H1 (cell line): ENCODE measurements around the gene CDC5L. TPM values are rescaled to one million over a fixed set of nuclear protein-coding genes. Genes with fewer than 3 reads are reported as not detected.

Source experiments
- CTCF ChIA-PET: fragments of 300-600 bp; sonication (Branson Sonifier 250); formaldehyde crosslinking; loops from one replicate; lab custom pipeline; 2021; ENCODE audit not compliant: partially characterized antibody; lab: Charles Lee
- POLR2A ChIA-PET: fragments of 300-600 bp; sonication (Branson Sonifier 250); formaldehyde crosslinking; loops from one replicate; lab custom pipeline; 2021; ENCODE audit warnings: inconsistent platforms; ENCODE audit not compliant: partially characterized antibody; lab: Charles Lee
- DNase-seq, 2 experiments: peaks; one replicate each; pipeline versions ENCODE4 v3.0.0 to v3.0.0-alpha.2; 2010 to 2022; ENCODE audit warnings: low spot score in 2 of 2, low read depth in 1 of 2, mixed read lengths in 1 of 2
- FAIRE-seq: peaks from 2 replicates; lab custom pipeline; 2011; peaks lifted over from hg19 to GRCh38; lab: Jason Lieb, UNC
- H2AFZ ChIP-seq: 2 replicates; pipeline ENCODE4 v1.8.1; 2012; ENCODE audit warnings: low read length, inconsistent platforms
- H2AK5ac ChIP-seq: 2 replicates; pipeline ENCODE4 v1.6.1; 2013; ENCODE audit warnings: low read depth, low read length
- H2BK120ac ChIP-seq: replicated peaks from 2 replicates; pipeline ENCODE3; 2013; ENCODE audit warnings: low read depth, low read length, inconsistent platforms
- H2BK12ac ChIP-seq: 2 replicates; pipeline ENCODE4 v1.6.1; 2013; ENCODE audit warnings: low read depth, low read length
- H2BK15ac ChIP-seq: 2 replicates; pipeline ENCODE4 v1.6.1; 2013; ENCODE audit warnings: low read length
- H2BK20ac ChIP-seq: 2 replicates; pipeline ENCODE4 v1.6.1; 2013; ENCODE audit warnings: low read length
- H2BK5ac ChIP-seq: 2 replicates; pipeline ENCODE4 v1.6.1; 2013; ENCODE audit warnings: low read depth, low read length
- H3K14ac ChIP-seq: 2 replicates; pipeline ENCODE4 v1.6.1; 2013; ENCODE audit warnings: inconsistent platforms; ENCODE audit not compliant: insufficient read length
- H3K18ac ChIP-seq: 2 replicates; pipeline ENCODE4 v1.6.1; 2013; ENCODE audit warnings: low read length; ENCODE audit errors: extremely low read depth
- H3K23ac ChIP-seq: 2 replicates; pipeline ENCODE4 v1.6.1; 2013; ENCODE audit warnings: inconsistent platforms; ENCODE audit not compliant: insufficient read length
- H3K23me2 ChIP-seq: 2 replicates; pipeline ENCODE4 v1.6.1; 2013; ENCODE audit warnings: low read depth, low read length
- H3K27ac ChIP-seq: 2 replicates; pipeline ENCODE4 v1.6.1; 2011; ENCODE audit warnings: low read depth, low read length, inconsistent platforms
- H3K27me3 ChIP-seq, 4 experiments: replicated peaks in 1 of 4; 1 replicate in 1 of 4; 2 replicates in 3 of 4; pipeline versions ENCODE4 v1.6.1 to v1.8.1; 2011 to 2013; ENCODE audit warnings: low read length in 3 of 4, mild to moderate bottlenecking in 3 of 4, inconsistent platforms in 2 of 4, mixed read lengths in 2 of 4, moderate library complexity in 1 of 4; ENCODE audit not compliant: control insufficient read depth in 3 of 4, insufficient read depth in 3 of 4; ENCODE audit errors: extremely low read depth in 1 of 4
- H3K36me3 ChIP-seq, 4 experiments: 2 replicates each; pipeline versions ENCODE4 v1.6.1 to v1.8.1; 2011 to 2013; ENCODE audit warnings: mild to moderate bottlenecking in 4 of 4, low read length in 3 of 4, moderate library complexity in 2 of 4, control low read depth in 1 of 4, inconsistent platforms in 1 of 4; ENCODE audit not compliant: insufficient read depth in 4 of 4, control insufficient read depth in 2 of 4
- H3K4ac ChIP-seq: replicated peaks from 2 replicates; pipeline ENCODE3; 2013; ENCODE audit warnings: low read length, low read depth, mixed read lengths, inconsistent platforms; ENCODE audit not compliant: insufficient read length
- H3K4me1 ChIP-seq, 4 experiments: replicated peaks in 1 of 4; 1 replicate in 1 of 4; 2 replicates in 3 of 4; pipeline versions ENCODE4 v1.6.1 to v1.8.1; 2011 to 2013; ENCODE audit warnings: low read length in 3 of 4, inconsistent platforms in 2 of 4, mixed read lengths in 1 of 4; ENCODE audit not compliant: insufficient read depth in 4 of 4, control insufficient read depth in 3 of 4
- H3K4me2 ChIP-seq, 2 experiments: 2 replicates each; pipeline versions ENCODE4 v1.6.1 to v1.8.1; 2011 to 2013; ENCODE audit warnings: low read depth in 2 of 2, low read length in 2 of 2, control low read depth in 1 of 2, inconsistent platforms in 1 of 2, mild to moderate bottlenecking in 1 of 2; ENCODE audit not compliant: insufficient read depth in 1 of 2
- H3K4me3 ChIP-seq, 4 experiments: fragments of 200-600, 300-600 bp in 1 of 4; sonication (generic), shearing (Covaris generic), sonication (Bioruptor Twin) in 1 of 4; 2 replicates each; pipeline versions ENCODE4 v1.5.1 to v1.8.1; 2011 to 2016; ENCODE audit warnings: low read length in 4 of 4, low read depth in 3 of 4, control low read depth in 2 of 4, inconsistent platforms in 2 of 4, mild to moderate bottlenecking in 2 of 4, mixed read lengths in 1 of 4, moderate library complexity in 1 of 4; ENCODE audit not compliant: insufficient read depth in 2 of 4; ENCODE audit errors: extremely low read depth in 1 of 4
- H3K56ac ChIP-seq: replicated peaks from 2 replicates; pipeline ENCODE3; 2013; ENCODE audit warnings: low read depth, mild to moderate bottlenecking, mixed read lengths, low read length, inconsistent platforms; ENCODE audit not compliant: insufficient read length
- H3K79me1 ChIP-seq: 2 replicates; pipeline ENCODE4 v1.6.1; 2013; ENCODE audit warnings: low read depth, low read length, control low read depth
- H3K79me2 ChIP-seq, 2 experiments: 2 replicates each; pipeline versions ENCODE4 v1.6.1 to v1.8.1; 2012 to 2013; ENCODE audit warnings: low read length in 2 of 2, mild to moderate bottlenecking in 2 of 2, inconsistent platforms in 1 of 2; ENCODE audit not compliant: insufficient read depth in 2 of 2, control insufficient read depth in 1 of 2
- H3K9ac ChIP-seq, 4 experiments: replicated peaks in 1 of 4; 1 replicate in 1 of 4; 2 replicates in 3 of 4; pipeline versions ENCODE4 v1.6.1 to v1.8.1; 2011 to 2013; ENCODE audit warnings: low read depth in 3 of 4, low read length in 3 of 4, control low read depth in 2 of 4, mild to moderate bottlenecking in 2 of 4, moderate library complexity in 2 of 4, inconsistent platforms in 1 of 4; ENCODE audit errors: extremely low read depth in 1 of 4
- H3K9me3 ChIP-seq, 2 experiments: 2 replicates each; pipeline versions ENCODE4 v1.6.1 to v1.8.1; 2012 to 2013; ENCODE audit warnings: mild to moderate bottlenecking in 2 of 2, moderate library complexity in 2 of 2, control low read depth in 1 of 2, inconsistent platforms in 1 of 2, low read depth in 1 of 2, low read length in 1 of 2, mixed read lengths in 1 of 2; ENCODE audit not compliant: insufficient read depth in 2 of 2
- H4K20me1 ChIP-seq, 2 experiments: replicated peaks in 1 of 2; 2 replicates each; pipeline versions ENCODE3 to v1.8.1; 2011 to 2013; ENCODE audit warnings: inconsistent platforms in 2 of 2, low read length in 2 of 2, mild to moderate bottlenecking in 1 of 2; ENCODE audit not compliant: insufficient read depth in 2 of 2, control insufficient read depth in 1 of 2
- H4K5ac ChIP-seq: 2 replicates; pipeline ENCODE4 v1.6.1; 2013; ENCODE audit warnings: low read length, low read depth, mixed read lengths, inconsistent platforms; ENCODE audit not compliant: insufficient read length
- H4K8ac ChIP-seq: 2 replicates; pipeline ENCODE4 v1.8.0; 2013; ENCODE audit warnings: mild to moderate bottlenecking, moderate library complexity, low read length, inconsistent platforms; ENCODE audit not compliant: insufficient read depth; ENCODE audit errors: extremely low read depth
- H4K91ac ChIP-seq: replicated peaks from 2 replicates; pipeline ENCODE3; 2013; ENCODE audit warnings: low read length, mixed read lengths, inconsistent platforms; ENCODE audit not compliant: insufficient read length
- BRCA1 ChIP-seq: IDR thresholded peaks from 2 replicates; pipeline ENCODE4 v1.6.1; 2012; ENCODE audit warnings: low read depth, low read length, improper control_type of control experiment
- CEBPB ChIP-seq: IDR thresholded peaks from 2 replicates; pipeline ENCODE4 v1.6.1; 2012; ENCODE audit warnings: low read depth, low read length
- CREB1 ChIP-seq: IDR thresholded peaks from 2 replicates; pipeline ENCODE4 v1.6.1; 2012; ENCODE audit warnings: inconsistent platforms
- CTBP2 ChIP-seq: IDR thresholded peaks from 2 replicates; pipeline ENCODE4 v1.7.0; 2011; ENCODE audit warnings: borderline replicate concordance, mild to moderate bottlenecking, moderate library complexity, mixed read lengths, low read length; ENCODE audit not compliant: insufficient read depth, insufficient read length
- KDM4A ChIP-seq: IDR thresholded peaks from one replicate; pipeline ENCODE4 v1.7.1; 2012; ENCODE audit warnings: low read depth, mild to moderate bottlenecking, moderate library complexity, low read length, inconsistent platforms; ENCODE audit not compliant: severe bottlenecking
- PHF8 ChIP-seq: fragments of 200-600 bp; sonication (generic); conservative IDR thresholded peaks from 2 replicates; pipeline ENCODE4 v1.7.1; 2012; ENCODE audit warnings: low read depth, mild to moderate bottlenecking, inconsistent platforms, low read length, moderate library complexity
- RBBP5 ChIP-seq: IDR thresholded peaks from 2 replicates; pipeline ENCODE4 v1.7.1; 2012; ENCODE audit warnings: low read depth, mild to moderate bottlenecking, inconsistent platforms, low read length, moderate library complexity, borderline replicate concordance
- SAP30 ChIP-seq: fragments of 300-600 bp; sonication (generic); IDR thresholded peaks from 2 replicates; pipeline ENCODE4 v1.7.1; 2012; ENCODE audit warnings: low read length, moderate library complexity, mild to moderate bottlenecking, inconsistent platforms; ENCODE audit not compliant: insufficient read depth, insufficient replicate concordance
- SIRT6 ChIP-seq: IDR thresholded peaks from one replicate; pipeline ENCODE4 v1.7.1; 2012; ENCODE audit warnings: low read length, inconsistent platforms
- WGBS, 2 experiments: shearing (Covaris generic) in 1 of 2; methylation state at CpG; one replicate each; pipeline versions ENCODE4 v1.1.6 to v1.1.7; 2013 to 2015; ENCODE audit warnings: low lambda C conversion rate in 2 of 2, mixed read lengths in 2 of 2, inconsistent platforms in 1 of 2, low coverage in 1 of 2, missing lambda C conversion rate in 1 of 2; ENCODE audit not compliant: insufficient replicate concordance in 2 of 2, insufficient coverage in 1 of 2, insufficient read length in 1 of 2; ENCODE audit errors: extremely low coverage in 1 of 2, missing lambda C conversion rate in 1 of 2; 5-methylcytosine and 5-hydroxymethylcytosine counted together
- polyA plus RNA-seq, 7 experiments: library from polyadenylated mRNA; depleted of rRNA in 3 of 7; stranded (reverse) in 5 of 7; unstranded in 2 of 7; fragments of >200 nt in 5 of 7; fragments of 200-250 nt in 2 of 7; gene quantifications; 1 replicate in 5 of 7; 2 replicates in 1 of 7; 4 replicates in 1 of 7; pipeline versions ENCODE4 v1.2.1 to v1.2.3, GENCODE V29; 2011 to 2013; ENCODE audit warnings: missing spikeins in 2 of 7, mixed read lengths in 2 of 7
- total RNA-seq: library from RNA; stranded (reverse); fragmentation: NEBNext Ultra II Directional; extraction: Animal tissue kit (Norgen Biotek cat#: 25700); gene quantifications from 2 replicates; pipeline ENCODE4 v1.2.1, GENCODE V29; 2021

The CDC5L gene
- total and polyA plus RNA-seq, 2 of the 8 experiments (the other 6 are each of a cell fraction or from before 2014, with no cell fraction given), result 8.4 to 32.8 TPM

- H3K4me1 ChIP-seq, result peaks cover 0 to 7% (median 1%) of the 10 kb centered on the region in 4 experiments; a peak in 3 of 7 replicates
- peaks cover 8% of the 10 kb centered on the region for H3K23me2 ChIP-seq
- no peak overlapping the region for H2BK12ac ChIP-seq
- peak overlapping the region; percentile 60 to 87 for H3K4me2 ChIP-seq
- no peak for FAIRE-seq
- no peak overlapping the region for H2BK15ac ChIP-seq
- no peak overlapping the region for H4K5ac ChIP-seq
- 87% methylated on average over 5 of the region's 5 CpGs; no CpG with 5 or more reads in 1 of the 2 experiments for WGBS, 2 experiments
- peaks cover 11% of the 10 kb centered on the region for H3K79me1 ChIP-seq
- H3K56ac ChIP-seq, result no peak overlapping the region
- H3K27ac ChIP-seq, result no peak overlapping the region
- no peak overlapping the region for H2AFZ ChIP-seq
- H3K36me3 ChIP-seq, result peaks cover 9 to 29% (median 20%) of the 10 kb centered on the region in 4 experiments; a peak in 7 of 8 replicates
- H3K9ac ChIP-seq, result peak overlapping the region in 1 of 4 experiments; percentile 18; a peak in 1 of 7 replicates
- no peak overlapping the region for H2BK20ac ChIP-seq
- H3K79me2 ChIP-seq, result peaks cover 16 to 27% of the 10 kb centered on the region in 2 experiments
- TF ChIP-seq RBBP5 (no peak), CTBP2 (no peak), CREB1 (no peak), PHF8 (no peak), KDM4A (no peak), SIRT6 (no peak), BRCA1 (no peak), SAP30 (no peak), CEBPB (no peak)
- no peaks in the 10 kb centered on the region for H3K9me3 ChIP-seq
- ChIA-PET CTCF (no interaction called here), POLR2A (interaction anchor here (1.0 to 3.4 kb wide), 2 partner anchors 9 to 142 kb away, joined by 3 to 13 read pairs; partner anchors contain the start of gene HSP90AB1)
- no peak overlapping the region for H3K18ac ChIP-seq
- DNase-seq, result no peak
- H4K8ac ChIP-seq, result no peak overlapping the region
- H3K23ac ChIP-seq, result no peak overlapping the region
- H3K14ac ChIP-seq, result no peak overlapping the region
- H4K20me1 ChIP-seq, result peaks cover 0 to 10% of the 10 kb centered on the region in 2 experiments
- no peaks in the 10 kb centered on the region for H3K27me3 ChIP-seq
- H2BK120ac ChIP-seq, result no peak overlapping the region
- H4K91ac ChIP-seq, result no peak overlapping the region
- peak overlapping the region; percentile 11 to 96 (median 78); a peak in 5 of 8 replicates for H3K4me3 ChIP-seq
- no peak overlapping the region for H2AK5ac ChIP-seq
- no peak overlapping the region for H3K4ac ChIP-seq
- no peak overlapping the region for H2BK5ac ChIP-seq
These were observed 1.4 kb downstream of the CDC5L start for GRCh38 chr6:44388887-44389286.
